Parathyroid adenoma (tissue), 2 donors: Measurements from ENCODE around the gene POLE.

Source experiments
- H2AFZ ChIP-seq: fragments of 300-600 bp; sonication (generic); one replicate; pipeline ENCODE4 v1.7.0; 2017; ENCODE audit warnings: antibody characterized with exemption, mild to moderate bottlenecking
- H3K27ac ChIP-seq: fragments of 300-600 bp; sonication (generic); one replicate; pipeline ENCODE4 v1.7.0; 2017
- H3K27me3 ChIP-seq: fragments of 300-600 bp; sonication (generic); one replicate; pipeline ENCODE4 v1.7.0; 2017; ENCODE audit warnings: low read length; ENCODE audit not compliant: control insufficient read depth, insufficient read depth
- H3K36me3 ChIP-seq: fragments of 300-600 bp; sonication (generic); one replicate; pipeline ENCODE4 v1.7.0; 2017; ENCODE audit warnings: low read length; ENCODE audit not compliant: control insufficient read depth, insufficient read depth
- H3K4me1 ChIP-seq: fragments of 300-600 bp; sonication (generic); one replicate; pipeline ENCODE4 v1.7.0; 2017; ENCODE audit warnings: control low read depth
- H3K4me2 ChIP-seq: fragments of 300-600 bp; sonication (generic); one replicate; pipeline ENCODE4 v1.7.0; 2017; ENCODE audit warnings: low read length
- H3K4me3 ChIP-seq: fragments of 300-600 bp; sonication (generic); one replicate; pipeline ENCODE4 v1.7.0; 2017; ENCODE audit warnings: low read depth, low read length
- H3K79me2 ChIP-seq: fragments of 300-600 bp; sonication (generic); one replicate; pipeline ENCODE4 v1.7.0; 2017; ENCODE audit warnings: control low read depth
- H3K9ac ChIP-seq: fragments of 300-600 bp; sonication (generic); one replicate; pipeline ENCODE4 v1.7.0; 2017; ENCODE audit warnings: mild to moderate bottlenecking
- H3K9me3 ChIP-seq: fragments of 300-600 bp; sonication (generic); one replicate; pipeline ENCODE4 v1.7.0; 2017; ENCODE audit warnings: low read length; ENCODE audit not compliant: control insufficient read depth
- CTCF ChIP-seq: fragments of 300-600 bp; sonication (generic); IDR thresholded peaks from one replicate; pipeline ENCODE4 v1.7.0; 2017; ENCODE audit warnings: antibody characterized with exemption, mild to moderate bottlenecking
- donor health status: primary hyperparathyroidism.

The POLE gene

GRCh38 chr12:132622437-132623071 lies 64.6 kb downstream of the POLE start:
- Histone ChIP-seq H3K36me3 (no peaks in the 10 kb centered on the region), H3K27ac (no peak overlapping the region), H3K9me3 (no peaks in the 10 kb centered on the region), H2AFZ (no peak overlapping the region), H3K27me3 (no peaks in the 10 kb centered on the region), H3K4me2 (no peak overlapping the region), H3K4me1 (no peaks in the 10 kb centered on the region), H3K4me3 (no peak overlapping the region), H3K79me2 (no peaks in the 10 kb centered on the region), H3K9ac (no peak overlapping the region)
- TF ChIP-seq CTCF: no peak

DNA sequence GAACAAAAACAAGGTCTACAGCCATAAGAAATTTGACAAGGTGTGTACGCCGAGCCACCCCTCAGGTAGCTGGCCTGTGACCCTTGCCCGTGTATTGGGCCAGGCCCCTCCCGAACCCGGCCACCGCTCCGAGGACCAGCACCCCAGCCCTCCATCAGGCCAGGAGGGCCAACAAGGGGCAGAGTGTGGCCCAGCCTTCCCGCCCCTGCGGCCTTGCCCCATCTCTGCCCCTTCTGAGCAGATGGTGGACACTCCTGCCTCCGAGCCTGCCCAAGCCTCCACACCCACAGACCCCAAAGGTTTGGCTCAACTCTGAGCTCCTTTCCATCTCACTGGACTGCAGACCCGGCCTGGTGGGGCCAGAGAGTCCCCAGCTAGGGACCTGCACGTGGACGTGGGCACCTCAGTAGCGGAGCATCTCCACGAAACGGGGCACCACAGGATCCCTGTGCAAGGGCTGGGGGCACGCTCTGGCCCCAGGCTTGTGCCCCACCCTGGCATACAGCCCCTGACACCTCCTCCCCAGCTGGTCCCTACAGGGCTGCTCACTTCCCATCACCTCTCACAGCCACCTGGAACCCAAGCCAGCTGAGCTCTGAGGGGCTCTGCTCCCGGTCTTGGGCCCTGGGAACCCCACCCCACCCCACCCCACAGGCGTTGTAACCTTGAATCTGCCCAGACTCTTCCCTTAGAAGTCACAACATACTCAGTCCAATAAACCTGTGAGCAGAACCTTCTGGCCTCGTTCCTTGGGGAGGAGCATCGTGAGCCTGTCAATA lies 65.3 kb downstream of the POLE start:
- Histone ChIP-seq H3K4me1 (no peaks in the 10 kb centered on the region), H3K9ac (no peak overlapping the region), H3K4me2 (no peak overlapping the region), H3K4me3 (no peak overlapping the region), H3K27me3 (no peaks in the 10 kb centered on the region), H3K79me2 (no peaks in the 10 kb centered on the region), H3K27ac (no peak overlapping the region), H3K36me3 (no peaks in the 10 kb centered on the region), H3K9me3 (no peaks in the 10 kb centered on the region), H2AFZ (no peak overlapping the region)
- TF ChIP-seq CTCF: no peak

GRCh38 chr12:132620899-132621656 lies 66.1 kb downstream of the POLE start:
- H3K4me2 ChIP-seq: no peak overlapping the region
- no peak for TF ChIP-seq CTCF
- no peak overlapping the region for H3K27ac ChIP-seq
- no peaks in the 10 kb centered on the region for H3K9me3 ChIP-seq
- no peaks in the 10 kb centered on the region for H3K4me1 ChIP-seq
- H3K79me2 ChIP-seq: no peaks in the 10 kb centered on the region
- H3K27me3 ChIP-seq: no peaks in the 10 kb centered on the region
- no peak overlapping the region for H3K9ac ChIP-seq
- no peak overlapping the region for H2AFZ ChIP-seq
- no peaks in the 10 kb centered on the region for H3K36me3 ChIP-seq
- no peak overlapping the region for H3K4me3 ChIP-seq

GRCh38 chr12:132620113-132620898 lies 66.8 kb downstream of the POLE start:
- no peak overlapping the region for H2AFZ ChIP-seq
- H3K4me1 ChIP-seq: no peaks in the 10 kb centered on the region
- no peak overlapping the region for H3K9ac ChIP-seq
- TF ChIP-seq CTCF: no peak
- H3K9me3 ChIP-seq: no peaks in the 10 kb centered on the region
- no peak overlapping the region for H3K27ac ChIP-seq
- no peaks in the 10 kb centered on the region for H3K36me3 ChIP-seq
- no peak overlapping the region for H3K4me2 ChIP-seq
- H3K79me2 ChIP-seq: no peaks in the 10 kb centered on the region
- no peaks in the 10 kb centered on the region for H3K27me3 ChIP-seq
- H3K4me3 ChIP-seq: no peak overlapping the region
